ENCODE results near the gene VSNL1. TPM values are rescaled to one million over a fixed set of nuclear protein-coding genes. Genes with fewer than 3 reads are reported as not detected.

VSNL1 gene
- total and polyA plus RNA-seq, 10 of the 15 experiments (the other 5 are each of a cell fraction or from before 2014, with no cell fraction given): 0.04 to 0.30 (median 0.12) TPM; not detected in 4

GRCh38 chr2:17522303-17522702, 18.2 kb upstream of the VSNL1 start (continued):
- TF ChIP-seq NR2C1 (IDR thresholded peaks at IDR 0.05): no peak

DNA sequence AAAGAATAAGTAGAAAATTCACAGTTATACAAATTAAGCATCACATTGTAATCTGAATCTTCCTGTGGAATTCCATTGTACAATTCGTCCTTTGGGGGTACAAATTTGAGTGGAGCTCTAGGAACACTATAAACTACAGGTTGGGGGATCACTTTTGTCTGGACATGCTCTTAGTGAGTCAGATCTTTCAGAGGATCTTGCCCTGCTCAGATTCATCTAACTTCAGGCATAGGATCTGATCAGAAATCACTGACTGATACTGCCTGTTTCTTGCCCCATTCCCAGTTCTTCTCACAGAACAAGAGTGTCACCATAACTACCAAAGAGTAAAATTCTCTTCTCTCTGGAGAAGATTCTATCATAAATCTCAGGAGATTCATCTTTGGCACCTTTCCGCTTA, 10.7 kb upstream of the VSNL1 start:
- in situ Hi-C loops (cut with MboI): no loop called here
- no peak overlapping the region for H3K9ac ChIP-seq (ENCODE audit: control insufficient read depth, insufficient read depth, low read length)

GRCh38 chr2:17533546-17533945, 7.0 kb upstream of the VSNL1 start:
- SMC1A ChIA-PET (ENCODE audit: uncharacterized antibody, unreplicated experiment): no interaction called here
- in situ Hi-C loops (cut with MboI) (no loop called here), intact Hi-C loops (cut with micrococcal nuclease; ENCODE audit: unreplicated experiment) (no loop called here)
- no peaks in the 10 kb centered on the region for H3K9me3 ChIP-seq (replicated peaks; ENCODE audit: control insufficient read depth, insufficient read depth, low read length)
- 3% methylated on average over 2 of the region's 2 CpGs for WGBS (ENCODE audit: insufficient coverage, insufficient replicate concordance, low lambda C conversion rate, missing lambda C conversion rate)
- ATAC-seq (no peak), DNase-seq (ENCODE audit: low read depth, low spot score) (no peak), FAIRE-seq (no peak)
- no peaks in the 10 kb centered on the region for H3K79me2 ChIP-seq (ENCODE audit: control insufficient read depth, insufficient read depth, low read length)
- CTCF ChIA-PET: interaction anchor here (0.6 kb wide), 1 partner anchor 19 kb away, joined by 6 read pairs; no protein-coding TSS in a partner anchor
- H3K4me3 ChIP-seq: no peak overlapping the region
- no peaks in the 10 kb centered on the region for H4K20me1 ChIP-seq (ENCODE audit: control insufficient read depth, insufficient read depth)
- no peak overlapping the region for H3K27ac ChIP-seq (ENCODE audit: control insufficient read depth, insufficient read depth)
- no peak overlapping the region for H3K4me2 ChIP-seq (ENCODE audit: control insufficient read depth, insufficient read depth)
- H3K4me1 ChIP-seq (ENCODE audit: control insufficient read depth, insufficient read depth, low read length): no peaks in the 10 kb centered on the region
- RAD21 ChIA-PET (ENCODE audit: unreplicated experiment): no interaction called here
- no peak overlapping the region for H3K9ac ChIP-seq (ENCODE audit: control insufficient read depth, insufficient read depth, low read length)
- POLR2A ChIA-PET: no interaction called here
- BruUV-seq (replicated peaks): no TSS peak
- H2AFZ ChIP-seq (ENCODE audit: control insufficient read depth, low read depth, low read length): no peak overlapping the region
- no peaks in the 10 kb centered on the region for H3K36me3 ChIP-seq (ENCODE audit: control insufficient read depth in 2 of 2, insufficient read depth in 2 of 2, low read length in 1 of 2)
- peaks cover 0 to 10% of the 10 kb centered on the region in 2 experiments; a peak in 2 of 4 replicates for H3K27me3 ChIP-seq (replicated peaks in 1 of 2; ENCODE audit: control insufficient read depth in 2 of 2, insufficient read depth in 2 of 2, low read length in 1 of 2)
- TF ChIP-seq CBX3 (IDR thresholded peaks at IDR 0.05; ENCODE audit: borderline replicate concordance, low read depth) (no peak), IKZF2 (IDR thresholded peaks at IDR 0.05) (no peak), HCFC1 (IDR thresholded peaks at IDR 0.05; ENCODE audit: low read length) (no peak), SREBF2 (IDR thresholded peaks at IDR 0.05; ENCODE audit: low read length) (no peak), MLLT1 (IDR thresholded peaks at IDR 0.05) (no peak), CREB1 (IDR thresholded peaks at IDR 0.05; ENCODE audit: low read depth) (no peak), SMAD5 (IDR thresholded peaks at IDR 0.05; ENCODE audit: low read depth) (no peak), EZH2 (IDR thresholded peaks at IDR 0.05; ENCODE audit: borderline replicate concordance, control insufficient read depth, low read depth, low read length) (no peak), RCOR1 (conservative IDR thresholded peaks at IDR 0.05; ENCODE audit: low read depth, low read length) (no peak), EED (IDR thresholded peaks at IDR 0.05; ENCODE audit: low read depth) (no peak), MEF2A (IDR thresholded peaks at IDR 0.05; ENCODE audit: insufficient read depth, low read depth, low read length) (no peak), EP300 (IDR thresholded peaks at IDR 0.05; ENCODE audit: borderline replicate concordance in 1 of 2, control insufficient read depth in 1 of 2, low read depth in 2 of 2, low read length in 2 of 2) (no peak), ETV6 (conservative IDR thresholded peaks at IDR 0.05 in 1 of 2, IDR thresholded peaks at IDR 0.05 in 1 of 2; ENCODE audit: borderline replicate concordance in 1 of 2, low read depth in 1 of 2) (no peak), NRF1 (conservative IDR thresholded peaks at IDR 0.05; ENCODE audit: low read depth, low read length) (no peak)

More for the DNA sequence above, 10.7 kb upstream of the VSNL1 start:
- ATAC-seq (no peak), FAIRE-seq (no peak), DNase-seq (ENCODE audit: low read depth, low spot score) (no peak)
- POLR2A ChIA-PET: no interaction called here
- SMC1A ChIA-PET (ENCODE audit: uncharacterized antibody, unreplicated experiment): no interaction called here
- H3K36me3 ChIP-seq (ENCODE audit: control insufficient read depth in 2 of 2, insufficient read depth in 2 of 2, low read length in 1 of 2): no peaks in the 10 kb centered on the region
- no peak for TF ChIP-seq MEF2B (IDR thresholded peaks at IDR 0.05; ENCODE audit: partially characterized antibody, poor library complexity, severe bottlenecking)
- TF ChIP-seq KLF5 (IDR thresholded peaks at IDR 0.05; ENCODE audit: partially characterized antibody): no peak
- TF ChIP-seq WRNIP1 (IDR thresholded peaks at IDR 0.05; ENCODE audit: borderline replicate concordance, low read depth, low read length): no peak
- no peak for TF ChIP-seq MTA2 (IDR thresholded peaks at IDR 0.05; ENCODE audit: low read depth)
- H3K9me3 ChIP-seq (replicated peaks; ENCODE audit: control insufficient read depth, insufficient read depth, low read length): no peaks in the 10 kb centered on the region
- 27% methylated on average over 2 of the region's 2 CpGs for WGBS (ENCODE audit: insufficient coverage, insufficient replicate concordance, low lambda C conversion rate, missing lambda C conversion rate)
- H3K27ac ChIP-seq (ENCODE audit: control insufficient read depth, insufficient read depth): no peak overlapping the region
- H3K4me3 ChIP-seq: no peak overlapping the region
- BruUV-seq (replicated peaks): no TSS peak
- H2AFZ ChIP-seq (ENCODE audit: control insufficient read depth, low read depth, low read length): no peak overlapping the region
- H4K20me1 ChIP-seq (ENCODE audit: control insufficient read depth, insufficient read depth): no peaks in the 10 kb centered on the region
- no peaks in the 10 kb centered on the region for H3K27me3 ChIP-seq (replicated peaks in 1 of 2; ENCODE audit: control insufficient read depth in 2 of 2, insufficient read depth in 2 of 2, low read length in 1 of 2)
- no peaks in the 10 kb centered on the region for H3K4me1 ChIP-seq (ENCODE audit: control insufficient read depth, insufficient read depth, low read length)
- no peak overlapping the region for H3K4me2 ChIP-seq (ENCODE audit: control insufficient read depth, insufficient read depth)
- RAD21 ChIA-PET (ENCODE audit: unreplicated experiment): interaction anchor here (1.3 kb wide), 1 partner anchor 141 kb away, joined by 4 read pairs; no protein-coding TSS in a partner anchor
- intact Hi-C loops (cut with micrococcal nuclease; ENCODE audit: unreplicated experiment): no loop called here
- H3K79me2 ChIP-seq (ENCODE audit: control insufficient read depth, insufficient read depth, low read length): no peaks in the 10 kb centered on the region
- CTCF ChIA-PET: interaction anchor here (0.6 kb wide), 1 partner anchor 25 kb away, joined by 4 read pairs; no protein-coding TSS in a partner anchor

Data from GM12878 (cell line).